PC-9 (cell line): ENCODE data around the gene GABRB3. TPM values are rescaled to one million over a fixed set of nuclear protein-coding genes. Genes with fewer than 3 reads are reported as not detected.

Experiments used
- BruUV-seq: library from RNA; stranded (reverse); fragments of 400-500 nt; replicated peaks from 2 replicates; lab custom pipeline; 2021; lab: Mats Ljungman, UMichigan
- CTCF ChIA-PET: fragments of 300-600 bp; sonication (Branson Sonifier 250); formaldehyde crosslinking; loops from one replicate; lab custom pipeline; 2022; ENCODE audit warnings: antibody characterized with exemption; lab: Charles Lee
- POLR2A ChIA-PET: fragments of 300-600 bp; sonication (Branson Sonifier 250); formaldehyde crosslinking; loops from one replicate; lab custom pipeline; 2022; ENCODE audit warnings: antibody characterized with exemption; ENCODE audit not compliant: unreplicated experiment; lab: Charles Lee
- DNase-seq, 2 experiments: peaks; one replicate each; pipeline versions ENCODE4 v3.0.0 to v3.0.0-alpha.2; 2015 to 2022; ENCODE audit warnings: mixed read lengths in 1 of 2
- H2AFZ ChIP-seq: fragments of 200-600 bp; sonication (generic); 2 replicates; pipeline ENCODE4 v1.8.1; 2017; ENCODE audit warnings: antibody characterized with exemption
- H3F3A ChIP-seq: fragments of 200-600 bp; sonication (generic); 2 replicates; pipeline ENCODE4 v1.8.1; 2017; ENCODE audit warnings: antibody characterized with exemption, mild to moderate bottlenecking, low read depth; ENCODE audit not compliant: insufficient read depth
- H3K27ac ChIP-seq: fragments of 200-600 bp; sonication (generic); 2 replicates; pipeline ENCODE4 v1.6.1; 2016; ENCODE audit warnings: mixed run types
- H3K27me3 ChIP-seq: fragments of 200-600 bp; sonication (generic); 2 replicates; pipeline ENCODE4 v1.6.1; 2016; ENCODE audit warnings: low read depth, mixed run types; ENCODE audit not compliant: insufficient read depth
- H3K36me3 ChIP-seq: fragments of 200-600 bp; sonication (generic); 2 replicates; pipeline ENCODE4 v1.6.1; 2016; ENCODE audit warnings: low read depth, mixed run types
- H3K4me1 ChIP-seq: fragments of 200-600 bp; sonication (generic); replicated peaks from 2 replicates; pipeline ENCODE4 v1.6.1; 2016; ENCODE audit warnings: mixed run types; ENCODE audit not compliant: insufficient read depth
- H3K4me2 ChIP-seq: fragments of 200-600 bp; sonication (generic); 2 replicates; pipeline ENCODE4 v1.6.1; 2017; ENCODE audit warnings: mixed run types
- H3K4me3 ChIP-seq: fragments of 200-600 bp; sonication (generic); 2 replicates; pipeline ENCODE4 v1.6.1; 2016; ENCODE audit warnings: mixed run types
- H3K79me2 ChIP-seq: fragments of 200-600 bp; sonication (generic); 2 replicates; pipeline ENCODE4 v1.6.1; 2017; ENCODE audit warnings: low read depth, mixed run types
- H3K9me2 ChIP-seq: fragments of 200-600 bp; sonication (generic); 2 replicates; pipeline ENCODE4 v1.8.1; 2017; ENCODE audit warnings: mild to moderate bottlenecking; ENCODE audit not compliant: insufficient read depth
- H3K9me3 ChIP-seq: fragments of 200-600 bp; sonication (generic); 2 replicates; pipeline ENCODE4 v1.8.1; 2016; ENCODE audit warnings: low read depth; ENCODE audit not compliant: insufficient read depth
- H4K20me1 ChIP-seq: fragments of 200-600 bp; sonication (generic); 2 replicates; pipeline ENCODE4 v1.8.1; 2017; ENCODE audit not compliant: insufficient read depth
- CTCF ChIP-seq: fragments of 200-600 bp; sonication (generic); conservative IDR thresholded peaks from 2 replicates; pipeline ENCODE4 v1.6.1; 2017; ENCODE audit warnings: mixed run types, antibody characterized with exemption, mild to moderate bottlenecking, moderate library complexity
- EZH2 ChIP-seq: fragments of 200-600 bp; sonication (generic); IDR thresholded peaks from 2 replicates; pipeline ENCODE4 v1.8.0; 2017; ENCODE audit warnings: antibody characterized with exemption, low read depth
- intact Hi-C: fragments of 100-400 bp; cut with micrococcal nuclease; formaldehyde crosslinking; loops from one replicate; pipeline ENCODE4 v1.10.0; 2022; ENCODE audit not compliant: unreplicated experiment
- total RNA-seq: library from RNA; stranded (reverse); gene quantifications from 2 replicates; pipeline ENCODE4 v1.2.3, GENCODE V29; 2021

The GABRB3 gene
- total RNA-seq, 1 experiment from 2014 or later = 6.3 TPM

- Histone ChIP-seq H3K27ac (no peak overlapping the region), H4K20me1 (no peaks in the 10 kb centered on the region), H3K4me1 (no peaks in the 10 kb centered on the region), H3K4me3 (no peak overlapping the region), H3F3A (no peaks in the 10 kb centered on the region), H3K36me3 (no peaks in the 10 kb centered on the region), H3K27me3 (peaks cover 9% of the 10 kb centered on the region; the same call in 1 of the 2 replicates), H3K9me2 (no peaks in the 10 kb centered on the region), H2AFZ (no peak overlapping the region), H3K4me2 (no peak overlapping the region), H3K79me2 (no peaks in the 10 kb centered on the region), H3K9me3 (no peaks in the 10 kb centered on the region)
- no peak for DNase-seq
- ChIA-PET POLR2A (no interaction called here), CTCF (no interaction called here)
- TF ChIP-seq CTCF = no peak
- no peak for TF ChIP-seq EZH2
- BruUV-seq = no TSS peak
- intact Hi-C loops = no loop called here
These were observed 254.0 kb downstream of the GABRB3 start for GRCh38 chr15:26518885-26519284.

- ChIA-PET CTCF (no interaction called here), POLR2A (no interaction called here)
- Histone ChIP-seq H3K27ac (no peak overlapping the region), H3F3A (no peaks in the 10 kb centered on the region), H4K20me1 (no peaks in the 10 kb centered on the region), H3K27me3 (peaks cover 9% of the 10 kb centered on the region; the same call in 1 of the 2 replicates), H3K9me2 (no peaks in the 10 kb centered on the region), H3K79me2 (no peaks in the 10 kb centered on the region), H3K36me3 (no peaks in the 10 kb centered on the region), H3K4me1 (no peaks in the 10 kb centered on the region), H3K9me3 (no peaks in the 10 kb centered on the region), H2AFZ (no peak overlapping the region), H3K4me3 (no peak overlapping the region), H3K4me2 (no peak overlapping the region)
- BruUV-seq = no TSS peak
- TF ChIP-seq EZH2 (no peak), CTCF (no peak)
- no peak for DNase-seq
- intact Hi-C loops = no loop called here
These were observed 256.5 kb downstream of the GABRB3 start for GRCh38 chr15:26516102-26516980.

- intact Hi-C loops = no loop called here
- Histone ChIP-seq H3K4me3 (no peak overlapping the region), H4K20me1 (no peaks in the 10 kb centered on the region), H3K4me1 (no peaks in the 10 kb centered on the region), H3K9me3 (no peaks in the 10 kb centered on the region), H2AFZ (no peak overlapping the region), H3K4me2 (no peak overlapping the region), H3K79me2 (no peaks in the 10 kb centered on the region), H3K36me3 (no peaks in the 10 kb centered on the region), H3K27ac (no peak overlapping the region), H3K9me2 (no peaks in the 10 kb centered on the region), H3K27me3 (no peaks in the 10 kb centered on the region), H3F3A (no peaks in the 10 kb centered on the region)
- TF ChIP-seq CTCF = no peak
- TF ChIP-seq EZH2 = no peak
- ChIA-PET CTCF (no interaction called here), POLR2A (no interaction called here)
- no TSS peak for BruUV-seq
- DNase-seq = no peak
These were observed 268.9 kb downstream of the GABRB3 start for GRCh38 chr15:26504009-26504408.

Other genes starting within 250 kb of the GABRB3 start
- gene GABRA5, start 94.0 kb upstream of the GABRB3 start, total RNA-seq = not detected in 2 replicates
- gene GABRG3, start 198.1 kb upstream of the GABRB3 start, total RNA-seq = not detected in 2 replicates